AG04449 (cell line): ENCODE measurements around the gene MOB3A.

Source experiments
- CTCF ChIA-PET: fragments of 350-600 bp; formaldehyde crosslinking; extraction: SDS; loops from one replicate; lab custom pipeline; 2021; ENCODE audit warnings: antibody characterized with exemption; lab: Yijun Ruan, JAX
- POLR2A ChIA-PET: fragments of 400-600, 350-600 bp; formaldehyde crosslinking; extraction: SDS; loops from one replicate; lab custom pipeline; 2020; ENCODE audit warnings: antibody characterized with exemption, inconsistent platforms; lab: Yijun Ruan, JAX
- DNase-seq: peaks from one replicate; pipeline ENCODE4 v3.0.0-alpha.2; 2010; ENCODE audit warnings: low read depth, low spot score
- H3K4me3 ChIP-seq: 2 replicates; pipeline ENCODE4 v1.5.1; 2011; ENCODE audit warnings: low read depth, mild to moderate bottlenecking, control low read depth, low read length
- CTCF ChIP-seq: IDR thresholded peaks from one replicate; pipeline ENCODE4 v1.5.1; 2011; ENCODE audit warnings: mild to moderate bottlenecking, moderate library complexity, low read length, control low read depth, inconsistent platforms; ENCODE audit not compliant: insufficient read depth; ENCODE audit errors: missing control alignments

The MOB3A gene

DNA sequence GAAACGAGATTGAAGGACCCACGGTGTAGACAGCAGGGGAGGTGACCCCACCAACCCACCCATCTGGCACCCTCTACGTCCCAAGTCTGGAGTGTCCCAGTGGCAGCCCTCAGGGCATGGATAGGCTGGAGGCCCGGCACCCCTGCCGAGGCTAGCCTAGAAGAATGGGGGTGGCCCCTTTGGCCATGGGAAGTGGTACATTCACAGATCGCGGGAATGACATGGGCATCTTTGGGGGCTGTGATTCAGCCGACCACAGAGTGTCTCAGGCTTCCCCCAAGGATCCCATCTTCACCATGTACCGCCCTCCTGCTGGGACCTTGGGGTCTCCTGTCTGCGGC is 33.8 kb downstream of the MOB3A start:
- CTCF ChIA-PET, result interaction anchor here (1.0 to 2.4 kb wide), 2 partner anchors 8 to 43 kb away, joined by 3 to 6 read pairs; no protein-coding TSS in a partner anchor
- DNase-seq, result no peak
- POLR2A ChIA-PET, result no interaction called here
- H3K4me3 ChIP-seq, result peak overlapping the region; percentile 73; the same call in 1 of the 2 replicates
- no peak for TF ChIP-seq CTCF

- DNase-seq, result peak; percentile 75
- H3K4me3 ChIP-seq, result peak overlapping the region; percentile 73
- ChIA-PET CTCF (interaction anchor here (1.0 to 2.4 kb wide), 2 partner anchors 8 to 42 kb away, joined by 3 to 6 read pairs; no protein-coding TSS in a partner anchor), POLR2A (interaction anchor here (0.7 kb wide), 1 partner anchor 26 kb away, joined by 3 read pairs; no protein-coding TSS in a partner anchor)
- TF ChIP-seq CTCF, result no peak
These were observed 34.4 kb downstream of the MOB3A start for GRCh38 chr19:2061495-2062388.

- POLR2A ChIA-PET, result interaction anchor here (1.6 kb wide), 1 partner anchor 9 kb away, joined by 5 read pairs; the partner anchor contains the start of gene MKNK2
- H3K4me3 ChIP-seq, result peak overlapping the region; percentile 59
- no peak for DNase-seq
- no peak for TF ChIP-seq CTCF
- CTCF ChIA-PET, result interaction anchor here (1.0 kb wide), 1 partner anchor 9 kb away, joined by 3 read pairs; no protein-coding TSS in a partner anchor
These were observed 35.1 kb downstream of the MOB3A start for GRCh38 chr19:2060884-2061494.

GRCh38 chr19:2059422-2060201 is 36.5 kb downstream of the MOB3A start:
- H3K4me3 ChIP-seq, result no peak overlapping the region; the same call in 1 of the 2 replicates
- TF ChIP-seq CTCF, result no peak
- ChIA-PET POLR2A (interaction anchor here (0.5 to 1.6 kb wide), 3 partner anchors 8 to 56 kb away, joined by 3 to 5 read pairs (median 5); partner anchors contain the start of gene MKNK2), CTCF (interaction anchor here (1.6 to 2.5 kb wide), 2 partner anchors 10 to 40 kb away, joined by 5 to 9 read pairs; no protein-coding TSS in a partner anchor)
- DNase-seq, result no peak

DNA sequence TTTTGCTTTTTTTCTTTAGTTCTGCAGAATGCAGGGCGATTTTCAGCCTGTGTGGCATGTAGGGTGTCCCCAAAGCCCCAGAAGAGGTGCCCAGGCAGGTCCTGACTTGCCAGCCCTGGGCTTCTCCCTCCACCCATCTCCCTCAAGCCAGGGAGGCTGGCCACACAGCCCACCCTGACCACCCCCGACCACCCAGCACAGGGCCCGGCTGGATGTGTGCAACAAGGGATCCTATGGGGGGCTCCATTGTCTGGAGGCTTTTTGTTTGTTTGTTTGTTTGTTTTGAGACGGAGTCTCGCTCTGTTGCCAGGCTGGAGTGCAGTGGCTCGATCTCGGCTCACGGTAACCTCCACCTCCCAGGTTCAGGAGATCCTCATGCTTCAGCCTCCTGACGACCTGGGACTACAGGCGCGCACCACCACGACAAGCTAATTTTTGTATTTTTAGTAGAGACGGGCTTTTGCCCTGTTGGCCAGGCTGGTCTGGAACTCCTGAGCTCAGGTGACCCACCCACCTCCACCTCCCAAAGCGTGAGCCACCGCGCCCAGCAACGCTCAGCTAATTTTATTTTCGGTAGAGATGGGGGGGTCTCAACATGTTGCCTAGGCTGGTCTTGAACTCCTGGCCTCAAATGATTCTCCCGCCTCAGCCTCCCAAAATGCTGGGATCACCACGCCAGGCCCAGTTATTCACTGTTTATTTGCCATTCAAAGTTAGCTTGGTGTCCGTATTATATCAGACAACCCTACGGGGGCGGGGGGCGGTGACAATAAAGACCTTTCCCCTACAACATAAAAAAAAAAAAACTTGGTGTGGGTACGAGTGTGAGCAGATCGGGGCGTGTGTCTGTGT is 37.3 kb downstream of the MOB3A start:
- POLR2A ChIA-PET, result no interaction called here
- CTCF ChIA-PET, result interaction anchor here (1.6 to 2.5 kb wide), 2 partner anchors 11 to 40 kb away, joined by 5 to 9 read pairs; no protein-coding TSS in a partner anchor
- no peak overlapping the region for H3K4me3 ChIP-seq
- TF ChIP-seq CTCF, result no peak
- no peak for DNase-seq
